Neutrophil (primary cell): Measurements from ENCODE around the gene OTULINL.

Experiments used
- H3K27ac ChIP-seq: fragments of 200-600 bp; sonication (generic); 2 replicates; pipeline ENCODE4 v1.5.1; 2016; ENCODE audit warnings: mild to moderate bottlenecking, moderate library complexity
- H3K27me3 ChIP-seq: fragments of 200-600 bp; sonication (generic); 2 replicates; pipeline ENCODE4 v1.6.0; 2016; ENCODE audit warnings: mild to moderate bottlenecking
- H3K36me3 ChIP-seq: fragments of 200-600 bp; sonication (generic); 2 replicates; pipeline ENCODE4 v1.5.1; 2017
- H3K4me1 ChIP-seq, 2 experiments: fragments of 200-600 bp in 1 of 2; sonication (generic) in 1 of 2; 1 replicate in 1 of 2; 2 replicates in 1 of 2; pipeline versions ENCODE4 v1.5.1 to v1.6.1; 2013 to 2016; ENCODE audit warnings: low read depth in 1 of 2, low read length in 1 of 2, mild to moderate bottlenecking in 1 of 2, moderate library complexity in 1 of 2; ENCODE audit not compliant: control insufficient read depth in 1 of 2, insufficient read depth in 1 of 2
- H3K4me3 ChIP-seq, 2 experiments: fragments of 200-600 bp in 1 of 2; sonication (generic) in 1 of 2; 1 replicate in 1 of 2; 2 replicates in 1 of 2; pipeline ENCODE4 v1.5.1; 2013 to 2016; ENCODE audit warnings: low read depth in 1 of 2, low read length in 1 of 2, mild to moderate bottlenecking in 1 of 2, moderate library complexity in 1 of 2
- H3K9me3 ChIP-seq: fragments of 200-600 bp; sonication (generic); 2 replicates; pipeline ENCODE4 v1.5.1; 2016
- TF ChIP-seq, protein P1 (sequence below): fragments of 200-600 bp; sonication (generic); IDR thresholded peaks from 2 replicates; pipeline ENCODE4 v1.5.1; 2016; ENCODE audit warnings: antibody characterized with exemption

The OTULINL gene

GRCh38 chr5:14571901-14572300 is 9.7 kb upstream of the OTULINL start:
- no peaks in the 10 kb centered on the region for H3K9me3 ChIP-seq
- no peaks in the 10 kb centered on the region for H3K27me3 ChIP-seq
- H3K27ac ChIP-seq, result peak overlapping the region; percentile 85
- TF ChIP-seq, protein P1, sequence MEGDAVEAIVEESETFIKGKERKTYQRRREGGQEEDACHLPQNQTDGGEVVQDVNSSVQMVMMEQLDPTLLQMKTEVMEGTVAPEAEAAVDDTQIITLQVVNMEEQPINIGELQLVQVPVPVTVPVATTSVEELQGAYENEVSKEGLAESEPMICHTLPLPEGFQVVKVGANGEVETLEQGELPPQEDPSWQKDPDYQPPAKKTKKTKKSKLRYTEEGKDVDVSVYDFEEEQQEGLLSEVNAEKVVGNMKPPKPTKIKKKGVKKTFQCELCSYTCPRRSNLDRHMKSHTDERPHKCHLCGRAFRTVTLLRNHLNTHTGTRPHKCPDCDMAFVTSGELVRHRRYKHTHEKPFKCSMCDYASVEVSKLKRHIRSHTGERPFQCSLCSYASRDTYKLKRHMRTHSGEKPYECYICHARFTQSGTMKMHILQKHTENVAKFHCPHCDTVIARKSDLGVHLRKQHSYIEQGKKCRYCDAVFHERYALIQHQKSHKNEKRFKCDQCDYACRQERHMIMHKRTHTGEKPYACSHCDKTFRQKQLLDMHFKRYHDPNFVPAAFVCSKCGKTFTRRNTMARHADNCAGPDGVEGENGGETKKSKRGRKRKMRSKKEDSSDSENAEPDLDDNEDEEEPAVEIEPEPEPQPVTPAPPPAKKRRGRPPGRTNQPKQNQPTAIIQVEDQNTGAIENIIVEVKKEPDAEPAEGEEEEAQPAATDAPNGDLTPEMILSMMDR, result no peak
- H3K4me1 ChIP-seq, result peaks cover 55 to 65% of the 10 kb centered on the region in 2 experiments
- H3K4me3 ChIP-seq, result peak overlapping the region in 1 of 2 experiments; percentile 40
- no peaks in the 10 kb centered on the region for H3K36me3 ChIP-seq

- no peaks in the 10 kb centered on the region for H3K27me3 ChIP-seq
- peaks cover 55 to 65% of the 10 kb centered on the region in 2 experiments for H3K4me1 ChIP-seq
- H3K4me3 ChIP-seq, result peak overlapping the region in 1 of 2 experiments; percentile 40
- H3K36me3 ChIP-seq, result no peaks in the 10 kb centered on the region
- peak overlapping the region; percentile 85 for H3K27ac ChIP-seq
- TF ChIP-seq, protein P1, result no peak
- no peaks in the 10 kb centered on the region for H3K9me3 ChIP-seq
These were observed 9.2 kb upstream of the OTULINL start for GRCh38 chr5:14572385-14572784.

DNA sequence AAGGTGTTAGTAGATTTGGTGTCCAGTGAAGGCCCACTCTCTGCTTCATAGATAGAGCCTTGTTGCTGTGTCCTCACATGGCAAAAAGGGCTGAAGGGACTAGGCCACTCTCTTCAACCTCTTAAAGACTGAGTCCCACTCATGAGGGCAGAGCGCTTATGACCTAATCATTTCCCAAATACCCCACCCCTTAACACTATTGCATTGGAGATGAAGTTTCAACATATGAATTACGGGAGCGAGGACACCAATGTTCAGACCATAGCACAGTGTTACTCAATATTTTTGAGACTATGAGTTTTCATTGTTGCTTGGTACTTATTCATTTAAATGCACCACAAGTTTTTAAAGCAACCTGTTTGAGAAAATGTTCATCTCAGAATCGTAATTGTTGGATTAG is 8.8 kb upstream of the OTULINL start:
- Histone ChIP-seq H3K36me3 (no peaks in the 10 kb centered on the region), H3K4me1 (peaks cover 55 to 65% of the 10 kb centered on the region in 2 experiments), H3K4me3 (peak overlapping the region in 1 of 2 experiments; percentile 40), H3K27ac (peak overlapping the region; percentile 85), H3K9me3 (no peaks in the 10 kb centered on the region), H3K27me3 (no peaks in the 10 kb centered on the region)
- TF ChIP-seq, protein P1, result no peak

GRCh38 chr5:14574096-14574495 is 7.5 kb upstream of the OTULINL start:
- TF ChIP-seq, protein P1, result no peak
- H3K36me3 ChIP-seq, result no peaks in the 10 kb centered on the region
- H3K4me3 ChIP-seq, result no peak overlapping the region
- H3K27ac ChIP-seq, result peak overlapping the region; percentile 85
- H3K4me1 ChIP-seq, result peaks cover 55 to 62% of the 10 kb centered on the region in 2 experiments
- H3K27me3 ChIP-seq, result no peaks in the 10 kb centered on the region
- no peaks in the 10 kb centered on the region for H3K9me3 ChIP-seq

DNA sequence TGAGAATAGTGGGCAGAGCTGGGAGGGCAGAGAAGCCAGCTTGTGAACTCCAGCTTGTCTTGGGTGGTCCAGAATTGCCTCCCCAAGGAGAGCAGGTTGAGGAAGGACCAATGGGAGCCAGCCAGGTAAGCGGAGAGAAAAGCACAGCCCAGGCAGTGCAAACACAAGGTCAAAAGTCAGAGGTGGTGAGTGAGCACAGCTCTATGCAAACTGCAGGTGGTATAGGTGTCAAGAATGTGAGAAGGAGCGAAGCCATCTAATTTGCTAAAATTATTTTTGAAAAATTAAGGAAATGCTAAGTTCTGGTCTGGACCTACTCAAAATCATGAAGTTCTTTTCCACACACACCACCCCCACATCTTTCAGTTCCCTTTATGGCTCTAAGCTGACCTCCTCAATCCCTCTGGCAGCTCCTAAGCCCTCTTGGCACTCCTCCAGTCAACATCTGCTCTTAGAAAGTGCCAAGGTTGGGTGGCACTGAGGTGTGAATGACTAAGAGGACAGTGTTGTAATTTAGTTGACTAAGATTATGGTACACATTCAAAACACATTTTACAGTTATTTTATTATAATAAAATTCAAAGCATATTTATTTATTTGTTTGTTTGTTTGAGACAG is 6.6 kb upstream of the OTULINL start:
- TF ChIP-seq, protein P1, result no peak
- H3K4me1 ChIP-seq, result peaks cover 55 to 56% of the 10 kb centered on the region in 2 experiments
- H3K27me3 ChIP-seq, result no peaks in the 10 kb centered on the region
- no peaks in the 10 kb centered on the region for H3K36me3 ChIP-seq
- no peaks in the 10 kb centered on the region for H3K9me3 ChIP-seq
- H3K27ac ChIP-seq, result peak overlapping the region; percentile 85
- H3K4me3 ChIP-seq, result no peak overlapping the region
